SW 1271 (cell line): ENCODE data around the gene SLC15A2.
"Not testable (repeated sequence)": the region's sequence is repeated elsewhere in the genome, so short reads cannot be mapped to it uniquely, and the experiment has no call there.

Experiments used
- DNase-seq, 2 experiments: peaks; one replicate each; lab custom pipeline; 2025; lab: John Stamatoyannopoulos, UW

SLC15A2 gene

GRCh38 chr3:121926380-121926779, 32.2 kb downstream of the SLC15A2 start:
- no peak for DNase-seq

DNA sequence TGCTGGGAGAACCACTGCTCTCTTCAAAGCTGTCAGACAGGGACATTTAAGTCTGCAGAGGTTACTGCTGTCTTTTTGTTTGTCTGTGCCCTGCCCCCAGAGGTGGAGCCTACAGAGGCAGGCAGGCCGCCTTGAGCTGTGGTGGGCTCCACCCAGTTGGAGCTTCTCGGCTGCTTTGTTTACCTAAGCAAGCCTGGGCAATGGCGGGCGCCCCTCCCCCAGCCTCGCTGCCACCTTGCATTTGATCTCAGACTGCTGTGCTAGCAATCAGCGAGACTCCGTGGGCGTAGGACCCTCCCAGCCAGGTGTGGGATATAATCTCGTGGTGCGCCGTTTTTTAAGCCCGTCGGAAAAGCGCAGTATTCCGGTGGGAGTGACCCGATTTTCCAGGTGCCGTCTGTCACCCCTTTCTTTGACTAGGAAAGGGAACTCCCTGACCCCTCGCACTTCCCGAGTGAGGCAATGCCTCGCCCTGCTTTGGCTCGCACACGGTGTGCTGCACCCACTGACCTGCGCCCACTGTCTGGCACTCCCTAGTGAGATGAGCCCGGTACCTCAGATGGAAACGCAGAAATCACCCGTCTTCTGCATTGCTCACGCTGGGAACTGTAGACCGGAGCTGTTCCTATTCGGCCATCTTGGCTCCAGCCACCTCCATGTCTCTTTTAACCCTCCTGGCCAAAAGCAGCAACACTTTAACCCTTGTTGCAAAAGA, 44.1 kb downstream of the SLC15A2 start:
- DNase-seq, result not testable (repeated sequence)

DNA sequence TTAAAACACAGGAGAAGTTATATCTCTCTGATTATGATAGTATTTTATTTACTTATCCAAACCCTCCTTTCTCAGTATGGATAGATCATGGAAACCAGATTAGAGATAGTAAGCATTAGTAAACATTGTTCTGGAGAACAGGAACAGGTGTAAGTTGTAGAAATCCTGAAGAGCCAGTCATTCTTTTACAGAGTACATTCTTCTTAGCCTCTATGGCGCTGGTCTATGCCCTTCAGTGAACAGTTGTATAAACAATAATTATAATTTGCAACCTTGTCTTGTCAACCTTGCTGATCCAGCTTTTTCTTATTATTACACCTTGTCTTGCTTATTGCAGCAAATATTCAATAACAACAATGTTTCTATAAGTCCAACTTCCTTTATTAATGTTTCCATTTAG, 47.4 kb downstream of the SLC15A2 start:
- no peak for DNase-seq

GRCh38 chr3:121942116-121942786, 48.0 kb downstream of the SLC15A2 start:
- DNase-seq, result no peak

GRCh38 chr3:121943431-121943830, 49.2 kb downstream of the SLC15A2 start:
- DNase-seq, result no peak

- no peak for DNase-seq
Observed at GRCh38 chr3:121948641-121949040, 54.4 kb downstream of the SLC15A2 start.

- no peak for DNase-seq
Observed at GRCh38 chr3:121951291-121951919, 57.2 kb downstream of the SLC15A2 start.

GRCh38 chr3:121956363-121956762, 62.2 kb downstream of the SLC15A2 start:
- no peak for DNase-seq

GRCh38 chr3:121957674-121958415, 63.6 kb downstream of the SLC15A2 start:
- no peak for DNase-seq

GRCh38 chr3:121958801-121959200, 64.6 kb downstream of the SLC15A2 start:
- no peak for DNase-seq

DNA sequence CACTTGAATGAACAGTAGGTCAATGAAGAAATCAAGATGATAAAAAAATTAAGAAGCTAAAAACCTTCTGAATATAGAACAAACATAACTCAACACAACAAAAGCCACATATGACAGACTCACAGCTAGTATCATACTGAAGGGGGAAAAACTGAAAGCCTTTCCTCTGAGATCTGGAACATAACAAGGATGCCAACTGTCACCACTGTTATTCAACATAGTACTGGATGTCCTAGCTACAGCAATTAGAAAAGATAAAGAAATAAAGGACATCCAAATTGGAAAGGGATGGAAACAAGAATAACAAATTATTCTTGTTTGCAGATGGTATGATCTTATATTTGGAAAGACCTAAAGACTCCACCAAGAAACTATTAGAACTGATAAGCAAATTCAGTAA, 67.1 kb downstream of the SLC15A2 start:
- no peak for DNase-seq

GRCh38 chr3:121962443-121962842, 68.2 kb downstream of the SLC15A2 start:
- no peak for DNase-seq

DNA sequence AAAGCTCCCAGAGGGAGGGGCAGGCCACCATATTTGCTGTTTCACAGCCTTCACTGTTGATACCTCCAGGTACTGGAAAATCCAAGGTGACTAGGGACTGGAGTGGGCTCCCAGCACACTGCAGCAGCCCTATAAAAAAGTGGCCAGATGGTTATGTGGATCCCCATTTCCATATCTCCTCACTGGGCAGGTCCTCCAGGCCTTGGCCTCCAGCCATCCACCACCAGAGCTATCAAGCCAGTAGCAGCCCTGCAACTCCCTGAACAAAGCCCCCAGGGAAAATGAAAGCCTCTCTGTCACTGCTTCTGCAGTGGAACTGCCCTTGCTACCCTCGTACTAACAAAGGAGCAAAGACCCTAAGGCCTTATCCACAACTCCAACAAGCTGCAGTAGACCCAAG, 69.4 kb downstream of the SLC15A2 start:
- DNase-seq, result no peak

GRCh38 chr3:121969631-121970030, 75.4 kb downstream of the SLC15A2 start:
- DNase-seq, result no peak

- DNase-seq, result no peak
Observed at GRCh38 chr3:121970047-121970446, 75.8 kb downstream of the SLC15A2 start.

DNA sequence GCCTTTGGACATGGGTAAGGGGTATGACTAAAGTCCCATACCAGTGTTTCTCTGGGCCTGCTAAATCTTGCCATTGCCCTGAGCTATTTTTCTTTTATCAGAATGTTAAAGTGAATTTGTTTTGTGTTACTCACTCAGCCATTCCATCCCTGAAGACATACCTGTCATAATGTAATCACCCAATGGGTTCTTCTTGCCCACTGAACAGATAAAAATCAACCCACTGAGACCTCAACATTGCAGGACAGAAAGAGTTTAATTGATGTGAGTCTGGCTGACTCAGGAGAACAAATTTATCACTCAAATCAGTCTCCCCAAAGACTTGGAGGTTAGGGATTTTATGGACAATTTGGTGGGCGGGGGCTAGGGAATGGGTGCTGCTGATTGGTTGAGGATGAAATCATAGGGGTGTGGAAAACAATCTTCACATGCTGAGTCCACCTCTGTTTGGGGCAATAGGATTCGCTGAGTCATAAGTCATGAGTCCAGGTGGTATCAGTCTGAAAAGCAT, 80.5 kb downstream of the SLC15A2 start:
- no peak for DNase-seq

GRCh38 chr3:121975702-121976302, 81.6 kb downstream of the SLC15A2 start:
- no peak for DNase-seq

DNA sequence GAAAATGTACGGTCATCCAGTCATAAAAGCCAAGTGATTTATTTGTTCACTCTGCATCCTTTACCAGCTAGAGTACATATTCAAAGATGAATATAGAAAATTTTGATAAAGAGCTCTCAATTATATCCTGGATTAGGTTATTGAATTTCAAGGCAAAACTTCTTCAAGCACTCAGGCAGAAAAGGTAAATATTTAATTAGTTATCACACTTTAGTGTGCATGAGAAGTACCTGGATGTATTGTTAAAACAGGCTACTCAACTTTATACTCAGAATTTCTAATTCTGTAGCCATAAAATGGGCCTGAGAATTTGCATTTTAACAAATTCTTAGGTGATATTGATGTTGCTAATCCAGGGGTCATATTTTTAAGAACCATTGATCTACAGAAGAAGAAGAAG, 82.5 kb downstream of the SLC15A2 start:
- DNase-seq, result no peak

DNA sequence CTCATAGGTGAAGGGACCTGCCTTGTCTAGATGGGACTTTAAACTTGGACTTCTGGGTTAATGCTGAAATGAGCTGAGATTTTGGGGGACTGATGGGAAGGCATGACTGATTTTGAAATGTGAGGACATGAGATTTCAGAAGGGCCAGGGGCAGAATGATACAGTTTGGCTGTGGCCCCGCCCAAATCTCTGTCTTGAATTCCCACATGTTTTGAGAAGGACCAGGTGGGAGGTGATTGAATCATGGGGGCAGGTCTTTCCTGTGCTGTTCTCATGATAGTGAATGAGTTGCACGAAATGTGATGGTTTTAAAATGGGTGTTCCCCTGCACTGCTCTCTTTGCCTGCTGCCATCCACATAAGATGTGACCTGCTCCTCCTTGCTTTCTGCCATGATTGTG, 85.0 kb downstream of the SLC15A2 start:
- DNase-seq, result no peak

DNA sequence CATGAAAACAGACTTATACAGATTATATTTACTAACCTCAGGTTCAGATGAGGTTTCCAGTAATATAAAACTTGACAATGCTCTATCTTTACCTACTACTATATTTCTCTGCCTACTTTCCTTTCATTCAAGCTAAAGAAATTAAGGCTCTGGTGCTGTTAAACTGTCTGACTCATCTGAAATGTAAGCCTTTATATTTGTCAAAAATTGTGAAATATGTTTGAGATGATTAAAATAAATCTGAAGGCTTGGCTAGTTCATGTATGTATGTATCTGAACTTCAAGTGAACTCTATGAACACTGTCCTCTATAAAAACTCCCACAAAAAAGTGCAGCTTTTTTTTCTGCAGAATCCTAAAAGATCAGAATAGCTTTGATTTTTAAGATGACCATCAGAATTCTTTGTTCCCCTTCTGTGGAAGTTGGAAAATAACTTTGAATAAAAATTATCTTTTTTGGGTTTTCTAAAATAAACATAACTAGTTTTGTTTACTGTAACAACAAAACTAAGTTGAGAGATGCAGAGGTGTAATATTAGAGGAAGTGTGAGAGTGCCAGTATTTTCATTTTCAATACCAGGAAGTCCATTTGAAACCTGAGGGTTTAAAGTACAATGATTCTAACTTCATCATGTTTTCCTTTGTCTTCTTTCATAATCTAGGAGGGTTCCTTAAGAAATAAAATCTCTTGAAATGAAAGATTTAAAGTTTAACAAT, 85.7 kb downstream of the SLC15A2 start:
- no peak for DNase-seq

DNA sequence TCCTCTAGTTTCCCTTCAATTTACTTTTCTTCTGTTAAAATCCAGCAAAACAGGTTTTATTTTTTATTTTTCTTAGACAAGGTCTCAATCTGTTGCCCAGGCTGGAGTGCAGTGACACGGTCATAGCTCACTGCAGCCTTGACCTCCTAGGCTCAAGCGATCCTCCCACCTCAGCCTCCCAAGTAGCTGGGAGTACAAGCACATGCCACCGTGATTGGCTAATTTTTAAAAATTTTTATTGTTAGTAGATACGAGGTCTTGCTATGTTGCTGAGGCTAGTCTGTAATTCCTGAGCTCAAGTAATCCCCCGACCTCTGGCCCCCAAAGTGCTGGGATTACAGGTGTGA, 86.2 kb downstream of the SLC15A2 start:
- DNase-seq, result no peak
